ENCODE results near the gene ZNF536.

- TF ChIP-seq CTCF (IDR thresholded peaks at IDR 0.05) (no peak), POLR2A (IDR thresholded peaks at IDR 0.05) (no peak)
Measured at GRCh38 chr19:30593975-30594745, 222.0 kb downstream of the ZNF536 start.

Measured in Peyer's patch (tissue), 4 donors.